Measurements from ENCODE around the gene GALNT11.

The GALNT11 gene

GRCh38 chr7:152090747-152091146 lies 65.3 kb downstream of the GALNT11 start:
- no peak overlapping the region for H3K27ac ChIP-seq (replicated peaks)
- no peaks in the 10 kb centered on the region for H3K27me3 ChIP-seq (ENCODE audit: insufficient read depth, poor library complexity, severe bottlenecking)
- no peak for DNase-seq (ENCODE audit: low read depth in 1 of 2, low spot score in 1 of 2)
- TF ChIP-seq POLR2AphosphoS5 (IDR thresholded peaks at IDR 0.05; ENCODE audit: low read depth): no peak
- no peak for TF ChIP-seq SPI1 (IDR thresholded peaks at IDR 0.05; ENCODE audit: borderline replicate concordance, low read depth)
- no peak for TF ChIP-seq CTCF (IDR thresholded peaks at IDR 0.05; ENCODE audit: insufficient read depth, low read length)
- TF ChIP-seq GABPA (IDR thresholded peaks at IDR 0.05; ENCODE audit: low read depth): no peak
- no peak for TF ChIP-seq REST (IDR thresholded peaks at IDR 0.05; ENCODE audit: insufficient replicate concordance, low read depth)
- no peak overlapping the region for H3K4me3 ChIP-seq (replicated peaks; ENCODE audit: insufficient read depth, low read length)

GRCh38 chr7:152093717-152094116 lies 68.2 kb downstream of the GALNT11 start:
- H3K27me3 ChIP-seq (ENCODE audit: insufficient read depth, poor library complexity, severe bottlenecking): no peaks in the 10 kb centered on the region
- H3K4me3 ChIP-seq (replicated peaks; ENCODE audit: insufficient read depth, low read length): no peak overlapping the region
- no peak for DNase-seq (ENCODE audit: low read depth in 1 of 2, low spot score in 1 of 2)
- H3K27ac ChIP-seq (replicated peaks): no peak overlapping the region
- no peak for TF ChIP-seq SPI1 (IDR thresholded peaks at IDR 0.05; ENCODE audit: borderline replicate concordance, low read depth)
- no peak for TF ChIP-seq REST (IDR thresholded peaks at IDR 0.05; ENCODE audit: insufficient replicate concordance, low read depth)
- TF ChIP-seq POLR2AphosphoS5 (IDR thresholded peaks at IDR 0.05; ENCODE audit: low read depth): no peak
- TF ChIP-seq CTCF (IDR thresholded peaks at IDR 0.05; ENCODE audit: insufficient read depth, low read length): no peak
- TF ChIP-seq GABPA (IDR thresholded peaks at IDR 0.05; ENCODE audit: low read depth): no peak

- no peaks in the 10 kb centered on the region for H3K27me3 ChIP-seq (ENCODE audit: insufficient read depth, poor library complexity, severe bottlenecking)
- no peak overlapping the region for H3K27ac ChIP-seq (replicated peaks)
- no peak for DNase-seq (ENCODE audit: low read depth in 1 of 2, low spot score in 1 of 2)
- H3K4me3 ChIP-seq (replicated peaks; ENCODE audit: insufficient read depth, low read length): no peak overlapping the region
- no peak for TF ChIP-seq SPI1 (IDR thresholded peaks at IDR 0.05; ENCODE audit: borderline replicate concordance, low read depth)
- no peak for TF ChIP-seq CTCF (IDR thresholded peaks at IDR 0.05; ENCODE audit: insufficient read depth, low read length)
- TF ChIP-seq GABPA (IDR thresholded peaks at IDR 0.05; ENCODE audit: low read depth): no peak
- no peak for TF ChIP-seq POLR2AphosphoS5 (IDR thresholded peaks at IDR 0.05; ENCODE audit: low read depth)
- TF ChIP-seq REST (IDR thresholded peaks at IDR 0.05; ENCODE audit: insufficient replicate concordance, low read depth): no peak
These were observed 70.3 kb downstream of the GALNT11 start for GRCh38 chr7:152095771-152096170.
